GM19467 (cell line): ENCODE measurements around the gene PGGT1B.

ENCODE experiments used
- ATAC-seq: cut with Tn5 transposase; IDR thresholded peaks from one replicate; pipeline ENCODE4 v1.9.1; 2021; ENCODE audit warnings: mild to moderate bottlenecking, moderate library complexity; ENCODE audit not compliant: unreplicated experiment

Gene PGGT1B

DNA sequence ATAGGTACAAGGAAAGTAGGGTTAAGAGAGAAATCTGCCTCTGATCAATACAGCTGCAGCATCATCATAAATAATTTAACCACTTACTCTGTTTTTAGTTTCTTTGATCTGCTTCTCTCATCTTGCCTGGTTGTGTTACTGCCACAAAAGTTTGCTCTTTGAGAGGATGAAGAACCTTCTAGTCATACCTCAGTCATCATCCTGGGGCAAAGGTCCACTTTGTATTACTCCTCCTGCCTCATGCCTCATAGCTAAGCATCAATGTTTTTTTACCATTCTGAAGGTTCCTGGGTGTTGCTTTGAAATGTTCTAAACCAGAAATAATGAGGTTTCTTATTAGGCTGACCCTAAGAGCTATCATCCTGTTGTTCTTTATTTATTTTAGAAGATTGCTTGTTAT is 75.9 kb downstream of the PGGT1B start:
- no peak for ATAC-seq

DNA sequence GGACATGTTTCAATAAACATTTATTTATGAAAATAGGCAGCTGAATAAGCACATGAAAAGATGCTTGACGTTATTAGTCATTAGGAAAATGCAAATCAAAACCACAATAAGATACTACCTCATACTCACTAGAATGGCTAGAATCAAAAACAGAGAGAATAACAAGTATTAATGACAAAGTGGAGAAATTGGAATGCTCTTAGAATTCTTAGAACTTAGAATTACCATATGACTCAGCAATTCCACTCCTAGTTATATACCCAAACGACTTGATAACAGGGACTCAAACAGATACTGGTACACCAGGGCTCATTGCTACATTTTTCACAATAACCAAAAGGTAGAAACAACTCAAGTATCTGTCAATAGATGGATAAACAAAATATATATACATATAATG is 77.9 kb downstream of the PGGT1B start:
- no peak for ATAC-seq

DNA sequence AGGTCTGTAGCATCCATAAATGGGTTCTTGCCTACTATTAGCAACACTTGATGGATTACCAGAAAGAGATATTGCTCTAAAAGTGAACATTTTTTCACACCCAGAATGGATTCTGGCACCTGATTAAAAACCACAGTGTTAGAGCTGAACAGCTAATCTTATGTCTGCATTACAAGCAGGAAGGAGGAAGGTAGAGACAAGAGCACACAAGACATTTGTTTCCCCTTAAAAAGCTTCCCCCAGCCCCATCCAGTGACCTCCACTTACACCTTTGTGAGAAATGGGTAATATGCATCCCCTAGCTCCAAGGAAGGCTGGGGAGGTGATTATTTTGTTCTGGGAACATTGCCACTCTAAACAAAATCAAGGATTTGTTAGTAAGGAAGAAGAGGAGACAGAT is 80.9 kb downstream of the PGGT1B start:
- no peak for ATAC-seq

GRCh38 chr5:115180165-115180709 is 82.4 kb downstream of the PGGT1B start:
- peak; percentile 68 for ATAC-seq

DNA sequence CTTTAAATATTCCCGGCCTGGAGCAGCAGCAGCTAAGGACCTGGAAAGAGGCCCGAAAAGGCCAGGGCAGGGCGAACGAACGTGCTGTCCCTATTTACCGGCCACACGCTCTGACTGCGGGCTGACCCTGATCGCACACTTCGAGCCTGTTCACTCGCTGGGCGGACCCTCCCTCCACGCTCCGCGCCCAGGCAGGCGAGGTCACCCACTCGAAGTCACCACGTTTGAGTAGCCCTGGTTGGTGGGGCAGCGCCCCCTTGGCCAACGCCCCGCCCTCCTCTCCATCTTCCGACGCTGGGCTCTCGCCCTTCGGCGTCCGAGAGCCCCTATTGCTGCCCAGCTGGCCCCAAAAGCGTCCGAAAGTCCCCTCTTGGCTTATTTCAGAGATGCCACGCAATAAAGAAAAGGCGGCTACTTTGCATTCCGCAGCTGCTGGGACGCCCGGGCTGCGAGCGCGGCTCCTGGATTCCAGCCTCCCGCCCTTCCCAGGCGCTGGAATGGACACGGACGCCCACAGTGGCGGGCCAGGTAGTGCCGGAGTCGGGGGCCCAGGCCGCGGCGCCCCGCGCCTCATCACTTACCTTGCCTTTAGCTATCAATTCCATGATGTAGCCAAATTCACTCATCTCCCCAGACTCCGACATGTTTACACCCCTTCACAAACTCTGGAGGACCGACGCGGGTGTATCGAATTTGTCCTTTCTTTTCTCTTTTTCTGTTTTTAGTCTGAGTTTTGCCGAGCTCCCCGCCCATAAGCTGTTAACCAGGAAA is 83.1 kb downstream of the PGGT1B start:
- peak; percentile 31 for ATAC-seq

GRCh38 chr5:115179030-115179393 is 83.7 kb downstream of the PGGT1B start:
- no peak for ATAC-seq

DNA sequence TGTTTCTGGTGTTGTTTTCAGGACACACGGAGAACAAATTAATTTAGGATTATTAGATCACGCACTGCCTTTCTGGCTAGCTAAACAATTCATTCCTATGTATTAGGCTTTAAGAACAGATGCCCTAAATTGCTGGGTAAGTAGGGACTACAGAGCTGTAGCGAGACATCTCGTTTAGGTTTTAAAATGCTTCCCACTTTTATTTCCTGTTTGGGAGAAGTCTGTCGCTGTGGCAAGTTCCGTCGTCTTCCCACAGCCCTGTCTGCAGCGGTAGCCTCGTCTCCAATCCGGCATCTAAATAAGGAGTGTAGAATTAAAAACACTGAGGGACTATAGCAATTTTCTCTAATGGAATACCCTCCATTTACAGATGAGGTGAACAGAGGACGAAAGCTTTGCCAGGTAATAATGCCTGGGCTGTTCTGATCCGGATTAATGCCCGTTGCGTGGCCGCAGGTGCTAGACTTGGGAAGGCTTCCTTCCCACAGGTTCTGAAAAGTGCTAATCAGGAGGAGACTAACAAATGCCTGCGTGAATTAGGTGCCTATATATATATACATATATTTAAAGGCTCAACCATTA is 91.7 kb downstream of the PGGT1B start:
- ATAC-seq: no peak

GRCh38 chr5:115170134-115170928 is 92.3 kb downstream of the PGGT1B start:
- ATAC-seq: peak; percentile 47

DNA sequence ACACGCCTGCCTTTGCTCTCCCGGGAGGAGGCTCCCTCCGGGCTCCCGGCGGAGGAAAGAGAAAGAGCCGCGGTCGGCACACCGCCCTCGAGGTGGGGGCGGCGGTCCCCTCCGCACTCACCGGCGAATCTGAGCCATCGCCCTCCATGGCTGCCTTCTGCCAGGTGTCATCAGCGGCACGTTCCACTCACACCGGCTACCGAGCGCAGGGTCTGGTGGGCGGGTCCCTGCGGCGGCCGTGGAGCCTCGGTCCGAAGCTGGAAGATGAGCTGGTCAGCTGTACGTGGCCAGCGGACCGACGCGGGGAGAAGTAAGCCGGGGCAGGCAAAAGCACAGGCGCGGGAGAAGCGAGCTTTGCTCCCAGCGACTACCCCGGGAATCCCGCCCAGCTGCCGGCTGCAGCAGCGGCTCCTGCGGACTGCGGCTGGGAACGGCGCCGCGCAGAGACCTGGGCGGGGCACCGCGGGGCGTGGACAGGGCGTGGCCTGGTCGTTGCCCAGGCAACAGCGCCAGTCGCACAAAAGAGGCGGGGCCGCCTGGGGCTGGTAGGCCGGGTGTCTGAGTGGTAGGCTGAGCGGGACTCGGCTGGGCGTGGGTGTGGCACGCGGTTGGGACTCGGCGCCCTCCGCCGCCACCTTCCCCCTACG is 93.1 kb downstream of the PGGT1B start, which contains the start of gene TRIM36:
Gene TRIM36 (minus strand): TSS at position 422 of the 647 bp plus-strand sequence. CDS start 274 bp downstream, at position 148.
- peak; percentile 98 for ATAC-seq

- ATAC-seq: no peak
Measured at GRCh38 chr5:115168829-115169486, 93.7 kb downstream of the PGGT1B start.

GRCh38 chr5:115166744-115167393 is 95.8 kb downstream of the PGGT1B start:
- ATAC-seq: no peak

- no peak for ATAC-seq
Measured at GRCh38 chr5:115165790-115166189, 96.9 kb downstream of the PGGT1B start.

GRCh38 chr5:115160975-115161475 is 101.7 kb downstream of the PGGT1B start:
- ATAC-seq: no peak
